HEK293 (cell line): ENCODE results near the gene SPIN4.

Experiments used
- BCL11A ChIP-seq: fragments of 450-650 bp; formaldehyde crosslinking; IDR thresholded peaks from 2 replicates; pipeline ENCODE4 v1.5.1; 2016; ENCODE audit warnings: low read depth, missing biosample characterization, missing genetic modification characterization
- OSR2 ChIP-seq: fragments of 450-650 bp; formaldehyde crosslinking; IDR thresholded peaks from 2 replicates; pipeline ENCODE4 v1.5.1; 2016; ENCODE audit warnings: missing biosample characterization, missing genetic modification characterization
- TCF7L2 ChIP-seq: IDR thresholded peaks from 2 replicates; pipeline ENCODE4 v1.6.1; 2011; ENCODE audit warnings: low read depth, mild to moderate bottlenecking, inconsistent platforms, low read length, moderate library complexity, borderline replicate concordance
- ZNF24 ChIP-seq: fragments of 450-650 bp; formaldehyde crosslinking; IDR thresholded peaks from 2 replicates; pipeline ENCODE4 v1.5.1; 2016; ENCODE audit warnings: missing biosample characterization, missing genetic modification characterization
- ZNF274 ChIP-seq, 2 experiments: fragments of 200-500 bp in 1 of 2; fragments of 450-650 bp in 1 of 2; sonication (Bioruptor generic) in 1 of 2; formaldehyde crosslinking in 1 of 2; IDR thresholded peaks; 2 replicates each; pipeline versions ENCODE4 v1.5.1 to v1.6.1; 2014 to 2016; ENCODE audit warnings: borderline replicate concordance in 1 of 2, inconsistent platforms in 1 of 2, low read length in 1 of 2, missing biosample characterization in 1 of 2, missing genetic modification characterization in 1 of 2
- ZNF350 ChIP-seq: fragments of 450-650 bp; formaldehyde crosslinking; IDR thresholded peaks from 2 replicates; pipeline ENCODE4 v1.5.0; 2017; ENCODE audit warnings: missing biosample characterization, mild to moderate bottlenecking, missing genetic modification characterization
- ZNF571 ChIP-seq: fragments of 450-650 bp; formaldehyde crosslinking; IDR thresholded peaks from 2 replicates; pipeline ENCODE4 v1.5.0; 2017; ENCODE audit warnings: missing biosample characterization, missing genetic modification characterization
- ZNF747 ChIP-seq: fragments of 450-650 bp; formaldehyde crosslinking; IDR thresholded peaks from 2 replicates; pipeline ENCODE4 v1.5.1; 2016; ENCODE audit warnings: missing biosample characterization, missing genetic modification characterization
- ZNF785 ChIP-seq: fragments of 450-650 bp; formaldehyde crosslinking; IDR thresholded peaks from 2 replicates; pipeline ENCODE4 v1.5.1; 2016; ENCODE audit warnings: missing biosample characterization, missing genetic modification characterization
- TF ChIP-seq, protein P1 (sequence below): fragments of 450-650 bp; formaldehyde crosslinking; IDR thresholded peaks from 2 replicates; pipeline ENCODE4 v1.5.1; 2016; ENCODE audit warnings: missing biosample characterization, missing genetic modification characterization
- TF ChIP-seq, protein P2 (sequence below): fragments of 450-650 bp; formaldehyde crosslinking; IDR thresholded peaks from 2 replicates; pipeline ENCODE4 v1.5.1; 2016; ENCODE audit warnings: missing biosample characterization, missing genetic modification characterization
- TF ChIP-seq, protein P3 (sequence below): fragments of 450-650 bp; formaldehyde crosslinking; IDR thresholded peaks from 2 replicates; pipeline ENCODE4 v1.5.1; 2016; ENCODE audit warnings: missing biosample characterization, missing genetic modification characterization, low read depth
- TF ChIP-seq, protein P4 (sequence below): fragments of 450-650 bp; formaldehyde crosslinking; IDR thresholded peaks from 2 replicates; pipeline ENCODE4 v1.5.1; 2016; ENCODE audit warnings: missing biosample characterization, missing genetic modification characterization

DNA sequence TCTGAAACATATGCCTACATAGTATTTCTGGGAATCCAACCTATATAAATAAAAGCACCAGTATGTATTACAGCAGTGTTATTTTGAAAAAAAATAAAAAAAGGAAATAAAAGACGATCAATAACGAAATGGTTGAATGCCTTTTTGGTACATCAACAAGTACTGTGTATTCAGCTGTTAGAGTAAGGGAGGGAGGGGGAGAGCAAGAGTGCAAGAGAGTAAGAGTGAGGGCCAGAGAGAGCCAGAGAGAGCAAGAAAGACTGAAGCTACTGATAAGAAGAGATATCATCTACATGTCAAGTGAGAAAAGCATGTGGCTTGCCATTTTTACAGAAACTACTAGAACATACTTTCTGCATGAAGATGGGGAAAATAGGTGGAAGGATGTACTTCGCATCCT, 1.8 kb downstream of the SPIN4 start:
- TF ChIP-seq BCL11A (tag by site-specific recombination) = no peak
- TF ChIP-seq ZNF785 (tag by site-specific recombination) = no peak
- TF ChIP-seq, protein P1, sequence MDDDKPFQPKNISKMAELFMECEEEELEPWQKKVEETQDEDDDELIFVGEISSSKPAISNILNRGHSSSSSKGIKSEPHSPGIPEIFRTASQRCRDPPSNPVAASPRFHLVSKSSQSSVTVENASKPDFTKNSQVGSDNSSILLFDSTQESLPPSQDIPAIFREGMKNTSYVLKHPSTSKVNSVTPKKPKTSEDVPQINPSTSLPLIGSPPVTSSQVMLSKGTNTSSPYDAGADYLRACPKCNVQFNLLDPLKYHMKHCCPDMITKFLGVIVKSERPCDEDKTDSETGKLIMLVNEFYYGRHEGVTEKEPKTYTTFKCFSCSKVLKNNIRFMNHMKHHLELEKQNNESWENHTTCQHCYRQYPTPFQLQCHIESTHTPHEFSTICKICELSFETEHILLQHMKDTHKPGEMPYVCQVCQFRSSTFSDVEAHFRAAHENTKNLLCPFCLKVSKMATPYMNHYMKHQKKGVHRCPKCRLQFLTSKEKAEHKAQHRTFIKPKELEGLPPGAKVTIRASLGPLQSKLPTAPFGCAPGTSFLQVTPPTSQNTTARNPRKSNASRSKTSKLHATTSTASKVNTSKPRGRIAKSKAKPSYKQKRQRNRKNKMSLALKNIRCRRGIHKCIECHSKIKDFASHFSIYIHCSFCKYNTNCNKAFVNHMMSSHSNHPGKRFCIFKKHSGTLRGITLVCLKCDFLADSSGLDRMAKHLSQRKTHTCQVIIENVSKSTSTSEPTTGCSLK = no peak
- no peak for TF ChIP-seq ZNF24 (tag by site-specific recombination)
- no peak for TF ChIP-seq ZNF571 (tag by site-specific recombination)
- TF ChIP-seq ZNF747 (tag by site-specific recombination) = no peak
- no peak for TF ChIP-seq TCF7L2
- no peak for TF ChIP-seq OSR2
- TF ChIP-seq, protein P2, sequence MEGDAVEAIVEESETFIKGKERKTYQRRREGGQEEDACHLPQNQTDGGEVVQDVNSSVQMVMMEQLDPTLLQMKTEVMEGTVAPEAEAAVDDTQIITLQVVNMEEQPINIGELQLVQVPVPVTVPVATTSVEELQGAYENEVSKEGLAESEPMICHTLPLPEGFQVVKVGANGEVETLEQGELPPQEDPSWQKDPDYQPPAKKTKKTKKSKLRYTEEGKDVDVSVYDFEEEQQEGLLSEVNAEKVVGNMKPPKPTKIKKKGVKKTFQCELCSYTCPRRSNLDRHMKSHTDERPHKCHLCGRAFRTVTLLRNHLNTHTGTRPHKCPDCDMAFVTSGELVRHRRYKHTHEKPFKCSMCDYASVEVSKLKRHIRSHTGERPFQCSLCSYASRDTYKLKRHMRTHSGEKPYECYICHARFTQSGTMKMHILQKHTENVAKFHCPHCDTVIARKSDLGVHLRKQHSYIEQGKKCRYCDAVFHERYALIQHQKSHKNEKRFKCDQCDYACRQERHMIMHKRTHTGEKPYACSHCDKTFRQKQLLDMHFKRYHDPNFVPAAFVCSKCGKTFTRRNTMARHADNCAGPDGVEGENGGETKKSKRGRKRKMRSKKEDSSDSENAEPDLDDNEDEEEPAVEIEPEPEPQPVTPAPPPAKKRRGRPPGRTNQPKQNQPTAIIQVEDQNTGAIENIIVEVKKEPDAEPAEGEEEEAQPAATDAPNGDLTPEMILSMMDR (tag by site-specific recombination) = no peak
- no peak for TF ChIP-seq ZNF350 (tag by site-specific recombination)
- TF ChIP-seq ZNF274 (IDR thresholded peaks at IDR 0.05; ENCODE audit: low read length) = no peak
- no peak for TF ChIP-seq ZNF274 (tag by site-specific recombination; IDR thresholded peaks at IDR 0.05; ENCODE audit: borderline replicate concordance)
- TF ChIP-seq, protein P3, sequence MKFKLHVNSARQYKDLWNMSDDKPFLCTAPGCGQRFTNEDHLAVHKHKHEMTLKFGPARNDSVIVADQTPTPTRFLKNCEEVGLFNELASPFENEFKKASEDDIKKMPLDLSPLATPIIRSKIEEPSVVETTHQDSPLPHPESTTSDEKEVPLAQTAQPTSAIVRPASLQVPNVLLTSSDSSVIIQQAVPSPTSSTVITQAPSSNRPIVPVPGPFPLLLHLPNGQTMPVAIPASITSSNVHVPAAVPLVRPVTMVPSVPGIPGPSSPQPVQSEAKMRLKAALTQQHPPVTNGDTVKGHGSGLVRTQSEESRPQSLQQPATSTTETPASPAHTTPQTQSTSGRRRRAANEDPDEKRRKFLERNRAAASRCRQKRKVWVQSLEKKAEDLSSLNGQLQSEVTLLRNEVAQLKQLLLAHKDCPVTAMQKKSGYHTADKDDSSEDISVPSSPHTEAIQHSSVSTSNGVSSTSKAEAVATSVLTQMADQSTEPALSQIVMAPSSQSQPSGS (tag by site-specific recombination) = no peak
- TF ChIP-seq, protein P4, sequence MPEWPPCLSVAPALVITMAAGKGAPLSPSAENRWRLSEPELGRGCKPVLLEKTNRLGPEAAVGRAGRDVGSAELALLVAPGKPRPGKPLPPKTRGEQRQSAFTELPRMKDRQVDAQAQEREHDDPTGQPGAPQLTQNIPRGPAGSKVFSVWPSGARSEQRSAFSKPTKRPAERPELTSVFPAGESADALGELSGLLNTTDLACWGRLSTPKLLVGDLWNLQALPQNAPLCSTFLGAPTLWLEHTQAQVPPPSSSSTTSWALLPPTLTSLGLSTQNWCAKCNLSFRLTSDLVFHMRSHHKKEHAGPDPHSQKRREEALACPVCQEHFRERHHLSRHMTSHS (tag by site-specific recombination) = no peak
